SU-DHL-6 (cell line): ENCODE data around the gene PREX1.

Experiments
- H2AFZ ChIP-seq: fragments of 200-600 bp; sonication (generic); 2 replicates; pipeline ENCODE4 v1.6.1; 2014; ENCODE audit warnings: low read depth, mild to moderate bottlenecking, moderate library complexity, mixed read lengths, antibody characterized with exemption, low read length; ENCODE audit not compliant: severe bottlenecking
- H3F3A ChIP-seq: fragments of 200-600 bp; shearing (Covaris generic); 2 replicates; pipeline ENCODE4 v1.6.0; 2016; ENCODE audit warnings: antibody characterized with exemption, mild to moderate bottlenecking; ENCODE audit not compliant: insufficient read depth
- H3K27ac ChIP-seq: fragments of 200-600 bp; sonication (generic); 2 replicates; pipeline ENCODE4 v1.5.1; 2016; ENCODE audit warnings: low read depth, mild to moderate bottlenecking, low read length, moderate library complexity, mixed read lengths
- H3K27me3 ChIP-seq: fragments of 200-600 bp; sonication (generic), shearing (Covaris generic); 2 replicates; pipeline ENCODE4 v1.6.0; 2014; ENCODE audit warnings: mild to moderate bottlenecking, low read length
- H3K36me3 ChIP-seq: fragments of 200-600 bp; sonication (generic); 2 replicates; pipeline ENCODE4 v1.6.1; 2014; ENCODE audit warnings: mild to moderate bottlenecking, low read length, mixed read lengths
- H3K4me2 ChIP-seq: fragments of 300-600, 200-600 bp; shearing (Covaris generic), sonication (generic); 2 replicates; pipeline ENCODE4 v1.6.0; 2014; ENCODE audit warnings: low read length, low read depth, mild to moderate bottlenecking; ENCODE audit not compliant: poor library complexity, severe bottlenecking
- H3K4me3 ChIP-seq: fragments of 200-600 bp; sonication (generic); 2 replicates; pipeline ENCODE4 v1.5.1; 2014; ENCODE audit warnings: antibody characterized with exemption, low read length, mild to moderate bottlenecking, mixed read lengths; ENCODE audit not compliant: insufficient read depth, poor library complexity, severe bottlenecking
- H3K79me2 ChIP-seq: fragments of 200-600 bp; sonication (generic); 2 replicates; pipeline ENCODE4 v1.6.1; 2014; ENCODE audit warnings: mild to moderate bottlenecking, low read length, moderate library complexity; ENCODE audit not compliant: insufficient read depth
- H3K9ac ChIP-seq: fragments of 200-600 bp; sonication (generic); 2 replicates; pipeline ENCODE4 v1.7.0; 2014; ENCODE audit warnings: mild to moderate bottlenecking, low read length
- H3K9me2 ChIP-seq: fragments of 200-600 bp; sonication (generic); replicated peaks from 2 replicates; pipeline ENCODE4 v1.6.1; 2014; ENCODE audit warnings: low read length; ENCODE audit not compliant: insufficient read depth
- H3K9me3 ChIP-seq: fragments of 200-600 bp; sonication (generic); 2 replicates; pipeline ENCODE4 v1.6.1; 2014; ENCODE audit warnings: low read length, mixed read lengths; ENCODE audit not compliant: insufficient read depth
- H4K20me1 ChIP-seq: fragments of 200-600 bp; sonication (generic); 2 replicates; pipeline ENCODE4 v1.6.1; 2014; ENCODE audit warnings: low read depth, mild to moderate bottlenecking, antibody characterized with exemption, low read length, moderate library complexity, mixed read lengths
- CTCF ChIP-seq: fragments of 200-600 bp; sonication (generic); IDR thresholded peaks from one replicate; pipeline ENCODE4 v1.5.1; 2017; ENCODE audit warnings: antibody characterized with exemption, mild to moderate bottlenecking, low read length, moderate library complexity; ENCODE audit not compliant: insufficient read depth, poor library complexity, severe bottlenecking
- EZH2phosphoT487 ChIP-seq: fragments of 200-600 bp; sonication (generic), shearing (Covaris generic); conservative IDR thresholded peaks from 2 replicates; pipeline ENCODE4 v1.6.1; 2018; ENCODE audit warnings: mild to moderate bottlenecking, antibody characterized with exemption, low read length, moderate library complexity, mixed read lengths

Gene PREX1

GRCh38 chr20:48687117-48687800, 140.5 kb downstream of the PREX1 start:
- Histone ChIP-seq H3K4me2 (no peak overlapping the region), H3K79me2 (no peaks in the 10 kb centered on the region), H3K4me3 (no peak overlapping the region), H3K9me3 (no peaks in the 10 kb centered on the region), H3K36me3 (no peaks in the 10 kb centered on the region), H4K20me1 (no peaks in the 10 kb centered on the region), H3K9me2 (no peaks in the 10 kb centered on the region), H2AFZ (no peak overlapping the region), H3K9ac (no peak overlapping the region), H3K27me3 (no peaks in the 10 kb centered on the region), H3F3A (no peaks in the 10 kb centered on the region), H3K27ac (no peak overlapping the region)
- TF ChIP-seq CTCF (no peak), EZH2phosphoT487 (no peak)

GRCh38 chr20:48686238-48687116, 141.3 kb downstream of the PREX1 start:
- no peak overlapping the region for H3K27ac ChIP-seq
- H3K4me3 ChIP-seq = no peak overlapping the region
- H3F3A ChIP-seq = no peaks in the 10 kb centered on the region
- no peaks in the 10 kb centered on the region for H3K27me3 ChIP-seq
- no peaks in the 10 kb centered on the region for H3K79me2 ChIP-seq
- no peak overlapping the region for H2AFZ ChIP-seq
- H3K9ac ChIP-seq = no peak overlapping the region
- H3K9me2 ChIP-seq = no peaks in the 10 kb centered on the region
- no peak for TF ChIP-seq EZH2phosphoT487
- no peak for TF ChIP-seq CTCF
- H4K20me1 ChIP-seq = no peaks in the 10 kb centered on the region
- H3K4me2 ChIP-seq = no peak overlapping the region
- H3K9me3 ChIP-seq = no peaks in the 10 kb centered on the region
- no peaks in the 10 kb centered on the region for H3K36me3 ChIP-seq

GRCh38 chr20:48685300-48685699, 142.5 kb downstream of the PREX1 start:
- Histone ChIP-seq H4K20me1 (no peaks in the 10 kb centered on the region), H3K36me3 (no peaks in the 10 kb centered on the region), H3K9me2 (no peaks in the 10 kb centered on the region), H2AFZ (no peak overlapping the region), H3K79me2 (no peaks in the 10 kb centered on the region), H3F3A (no peaks in the 10 kb centered on the region), H3K9me3 (no peaks in the 10 kb centered on the region), H3K4me3 (no peak overlapping the region), H3K27ac (no peak overlapping the region), H3K9ac (no peak overlapping the region), H3K4me2 (no peak overlapping the region), H3K27me3 (no peaks in the 10 kb centered on the region)
- TF ChIP-seq CTCF = no peak
- TF ChIP-seq EZH2phosphoT487 = no peak
